IPS-18c (cell line): ENCODE results near the gene ZNF397.
A peak's percentile ranks its signal among the peaks of the same experiment; 100 is the strongest.

Experiments
- H3K4me3 ChIP-seq: 2 replicates; pipeline ENCODE4 v1.7.0; 2013; ENCODE audit warnings: low read depth, mild to moderate bottlenecking, low read length, moderate library complexity; ENCODE audit not compliant: insufficient read depth
- H3K9me3 ChIP-seq: one replicate; pipeline ENCODE4 v1.6.1; 2013; ENCODE audit warnings: mild to moderate bottlenecking, low read length, moderate library complexity; ENCODE audit not compliant: control insufficient read depth, insufficient read depth

ZNF397 gene

DNA sequence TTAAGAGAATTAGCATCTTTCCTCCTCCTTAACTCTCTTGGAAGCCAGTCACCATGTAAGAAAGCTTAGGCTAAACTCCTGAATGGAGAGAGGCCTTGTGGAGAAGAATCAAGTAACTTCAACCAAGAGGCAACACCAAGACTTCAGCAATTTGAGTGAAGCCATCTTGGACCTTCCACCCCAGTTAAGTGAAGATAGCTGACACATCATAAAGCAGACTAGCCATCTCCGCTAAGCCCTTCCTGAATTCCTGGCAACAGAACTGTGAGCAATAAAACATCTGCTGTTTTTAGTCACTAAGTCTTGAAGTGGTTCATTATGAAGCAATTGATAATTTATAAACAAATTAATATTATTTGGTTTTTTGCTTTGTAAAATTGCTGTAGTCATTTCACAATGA, 1.5 kb upstream of the ZNF397 start:
- H3K4me3 ChIP-seq, result no peak overlapping the region
- H3K9me3 ChIP-seq, result no peaks in the 10 kb centered on the region

DNA sequence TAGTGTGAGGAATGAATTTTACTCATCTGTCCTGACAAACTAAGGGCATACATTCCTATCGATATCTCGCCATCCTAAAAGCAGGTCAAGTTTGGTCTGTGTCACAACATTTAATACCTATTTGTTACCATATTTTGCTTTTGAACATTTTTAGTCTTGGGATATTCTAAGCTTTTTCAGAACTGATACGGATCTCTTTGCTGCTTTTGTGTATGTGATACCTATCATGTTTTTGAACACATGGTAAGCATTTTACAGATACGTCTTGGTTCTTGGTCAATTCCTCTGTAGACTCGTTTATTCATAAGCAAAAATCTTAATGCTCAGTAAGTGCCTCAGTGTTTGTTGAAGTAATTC, 592 bp downstream of the ZNF397 start:
- Histone ChIP-seq H3K4me3 (peak overlapping the region; percentile 76), H3K9me3 (no peaks in the 10 kb centered on the region)

DNA sequence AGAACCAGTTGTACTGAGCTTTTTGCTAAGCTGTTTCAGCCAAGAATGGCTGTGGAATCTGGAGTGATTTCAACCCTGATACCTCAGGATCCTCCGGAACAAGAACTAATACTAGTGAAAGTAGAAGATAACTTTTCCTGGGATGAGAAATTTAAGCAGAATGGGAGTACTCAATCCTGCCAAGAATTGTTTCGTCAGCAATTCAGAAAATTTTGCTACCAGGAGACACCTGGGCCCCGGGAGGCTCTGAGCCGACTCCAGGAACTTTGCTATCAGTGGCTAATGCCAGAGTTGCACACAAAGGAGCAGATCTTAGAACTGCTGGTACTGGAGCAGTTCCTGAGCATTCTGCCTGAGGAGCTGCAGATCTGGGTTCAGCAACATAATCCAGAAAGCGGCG, 1.6 kb downstream of the ZNF397 start:
- Histone ChIP-seq H3K4me3 (0 out of 2 replicates have a peak overlapping the region, but pooled peaks have one; percentile 17), H3K9me3 (no peaks in the 10 kb centered on the region)

DNA sequence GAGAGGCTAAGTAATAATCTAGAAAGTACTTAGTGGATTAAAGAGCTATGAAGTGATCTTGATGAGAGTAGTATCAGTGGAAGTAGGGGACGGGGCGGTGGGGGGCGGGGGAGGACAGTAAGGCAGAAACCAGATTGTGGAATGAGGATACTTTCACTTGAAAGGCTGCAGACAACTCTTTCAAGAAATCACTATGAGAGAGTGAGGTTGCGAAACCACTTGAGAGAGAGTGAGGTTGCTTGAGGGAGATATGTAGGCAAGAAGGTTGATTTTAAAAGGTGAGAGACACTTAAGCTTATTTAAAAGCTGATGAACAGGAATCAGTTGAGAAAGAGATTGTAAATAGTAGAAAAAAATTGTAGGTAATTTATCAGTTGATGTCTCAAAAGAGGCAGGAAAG, 3.8 kb downstream of the ZNF397 start:
- no peaks in the 10 kb centered on the region for H3K9me3 ChIP-seq
- H3K4me3 ChIP-seq, result no peak overlapping the region

DNA sequence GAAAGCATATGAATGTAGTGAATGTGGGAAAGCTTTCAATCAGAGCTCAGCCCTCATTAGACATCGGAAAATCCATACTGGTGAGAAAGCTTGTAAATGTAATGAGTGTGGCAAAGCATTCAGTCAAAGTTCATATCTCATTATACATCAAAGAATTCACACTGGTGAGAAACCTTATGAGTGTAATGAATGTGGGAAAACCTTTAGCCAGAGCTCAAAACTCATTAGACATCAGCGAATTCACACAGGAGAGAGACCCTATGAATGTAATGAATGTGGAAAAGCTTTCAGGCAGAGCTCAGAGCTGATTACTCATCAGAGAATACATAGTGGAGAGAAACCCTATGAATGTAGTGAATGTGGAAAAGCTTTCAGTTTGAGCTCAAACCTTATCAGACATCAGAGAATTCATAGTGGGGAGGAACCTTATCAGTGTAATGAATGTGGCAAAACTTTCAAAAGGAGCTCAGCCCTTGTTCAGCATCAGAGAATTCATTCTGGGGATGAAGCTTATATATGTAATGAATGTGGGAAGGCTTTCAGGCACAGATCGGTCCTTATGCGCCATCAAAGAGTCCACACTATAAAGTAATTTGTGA, 5.0 kb downstream of the ZNF397 start:
- H3K4me3 ChIP-seq, result no peak overlapping the region
- no peaks in the 10 kb centered on the region for H3K9me3 ChIP-seq

DNA sequence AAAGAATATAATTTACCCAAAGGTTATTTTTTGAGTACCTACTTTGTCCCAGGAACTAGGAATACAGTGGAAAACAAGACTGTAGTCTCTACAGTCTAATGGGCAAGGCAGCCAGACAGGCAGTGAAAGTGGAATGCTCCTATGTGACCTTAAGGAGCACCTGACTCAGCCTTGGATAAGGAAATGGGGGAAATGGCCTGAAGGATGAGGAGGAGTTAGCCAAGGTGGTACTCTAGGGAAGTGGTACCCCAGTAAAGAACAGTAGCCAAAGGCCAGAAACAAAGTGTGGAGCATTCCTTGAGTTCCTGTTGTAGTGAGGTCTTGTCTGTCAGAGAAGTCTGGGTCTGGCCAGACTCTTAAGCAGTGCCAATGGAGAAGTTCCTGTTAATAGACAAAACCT, 6.0 kb downstream of the ZNF397 start:
- Histone ChIP-seq H3K4me3 (no peak overlapping the region), H3K9me3 (no peaks in the 10 kb centered on the region)

DNA sequence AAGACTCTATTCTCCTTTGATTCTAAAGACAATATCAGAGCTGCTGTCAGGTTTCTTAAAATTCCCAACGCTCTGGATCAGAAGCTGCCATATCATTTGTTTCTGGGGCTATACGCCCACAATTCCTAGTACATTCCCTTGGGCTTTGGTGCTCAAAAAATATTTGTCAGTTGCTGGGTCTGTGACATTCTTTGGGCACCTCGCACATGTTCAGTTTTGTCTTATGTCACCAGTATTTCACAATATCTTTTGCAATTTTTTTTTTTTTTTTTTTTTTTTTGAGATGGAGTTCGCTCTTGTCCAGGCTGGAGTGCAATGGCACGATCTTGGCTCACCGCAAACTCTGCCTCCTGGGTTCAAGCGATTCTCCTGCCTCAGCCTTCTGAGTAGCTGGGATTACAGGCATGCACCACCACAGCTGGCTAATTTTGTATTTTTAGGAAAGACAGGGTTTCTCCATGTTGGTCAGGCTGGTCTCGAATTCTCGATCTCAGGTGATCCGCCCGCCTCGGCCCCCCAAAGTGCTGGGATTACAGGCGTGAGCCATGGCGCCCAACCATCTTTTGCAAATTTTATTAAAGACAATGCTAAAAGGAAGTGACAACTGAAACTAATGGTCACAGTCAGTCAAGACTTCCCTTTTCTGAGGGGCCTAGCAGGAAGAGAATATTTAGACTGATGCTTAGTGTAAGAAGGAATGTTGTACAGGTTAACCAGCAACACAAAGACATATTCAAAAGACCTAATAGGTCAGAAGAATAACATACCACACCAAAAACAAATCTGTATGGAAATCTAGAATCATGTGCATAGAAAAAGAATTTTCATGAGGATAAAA, 6.8 kb downstream of the ZNF397 start:
- Histone ChIP-seq H3K4me3 (no peak overlapping the region), H3K9me3 (no peaks in the 10 kb centered on the region)

DNA sequence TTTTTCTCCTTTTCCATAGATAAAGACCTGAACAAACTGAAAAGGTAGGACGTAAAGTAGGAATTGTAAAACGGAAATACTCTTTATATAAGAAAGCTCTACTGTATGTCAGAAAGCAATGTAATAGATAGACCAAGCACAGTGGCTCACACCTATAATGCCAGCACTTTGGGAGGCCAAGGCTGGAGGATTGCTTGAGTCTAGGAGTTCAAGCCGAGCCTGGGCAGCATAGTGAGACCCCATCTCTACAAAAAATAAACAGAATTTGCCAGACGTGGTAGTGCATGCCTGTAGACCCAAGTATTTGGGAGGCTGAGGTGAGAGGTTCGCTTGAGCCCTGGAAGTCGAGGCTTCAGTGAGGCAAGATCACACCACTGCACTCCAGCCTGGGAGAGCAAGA, 7.6 kb downstream of the ZNF397 start:
- no peaks in the 10 kb centered on the region for H3K9me3 ChIP-seq

DNA sequence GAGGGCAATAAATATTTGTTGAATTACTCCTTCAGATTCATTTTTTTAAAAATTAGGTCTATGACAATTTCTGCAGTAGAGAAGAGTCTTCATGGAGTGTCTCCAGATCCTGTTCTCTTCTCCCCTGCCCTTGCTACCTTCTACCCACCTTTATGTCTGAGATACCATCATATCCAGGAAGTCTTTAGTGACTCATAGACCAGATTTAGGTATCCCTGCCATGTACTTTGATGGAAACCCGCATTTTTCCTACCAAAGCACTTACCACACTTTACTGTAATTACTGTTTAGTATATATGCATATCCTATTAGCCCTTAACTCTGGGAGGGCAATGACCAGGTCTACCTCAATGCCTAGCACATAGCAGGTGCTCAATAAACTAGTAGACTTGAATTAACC, 11.6 kb downstream of the ZNF397 start:
- H3K4me3 ChIP-seq, result no peak overlapping the region
- no peaks in the 10 kb centered on the region for H3K9me3 ChIP-seq

More for the DNA sequence above, 7.6 kb downstream of the ZNF397 start:
- H3K4me3 ChIP-seq, result no peak overlapping the region

DNA sequence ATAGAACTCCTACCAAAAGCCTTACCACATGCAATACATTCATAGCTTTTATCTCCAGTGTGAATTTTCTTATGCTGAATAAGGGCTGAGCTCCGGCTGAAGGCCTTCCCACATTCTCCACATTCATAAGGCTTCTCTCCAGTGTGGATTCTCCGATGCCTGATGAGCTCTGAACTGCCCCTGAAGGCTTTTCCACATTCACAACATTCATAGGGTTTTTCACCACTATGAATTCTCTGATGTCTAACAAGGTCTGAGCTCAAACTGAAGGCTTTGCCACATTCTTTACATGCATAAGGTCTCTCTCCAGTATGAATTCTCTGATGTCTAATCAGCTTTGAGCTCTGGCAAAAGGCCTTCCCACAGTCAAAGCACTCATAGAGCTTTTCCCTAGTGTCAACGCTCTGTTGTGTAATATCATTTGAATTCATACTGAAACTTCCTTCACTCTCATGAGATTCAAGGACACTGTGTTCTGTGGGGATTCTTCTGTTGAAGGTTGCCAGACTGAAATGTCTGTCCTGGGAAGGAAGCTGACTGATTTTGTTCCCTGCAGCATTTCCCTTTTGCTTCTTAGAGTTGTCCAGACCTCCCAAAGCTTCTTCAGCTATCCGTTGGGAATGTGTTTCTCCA, 12.9 kb downstream of the ZNF397 start:
- H3K4me3 ChIP-seq, result no peak overlapping the region
- no peaks in the 10 kb centered on the region for H3K9me3 ChIP-seq

DNA sequence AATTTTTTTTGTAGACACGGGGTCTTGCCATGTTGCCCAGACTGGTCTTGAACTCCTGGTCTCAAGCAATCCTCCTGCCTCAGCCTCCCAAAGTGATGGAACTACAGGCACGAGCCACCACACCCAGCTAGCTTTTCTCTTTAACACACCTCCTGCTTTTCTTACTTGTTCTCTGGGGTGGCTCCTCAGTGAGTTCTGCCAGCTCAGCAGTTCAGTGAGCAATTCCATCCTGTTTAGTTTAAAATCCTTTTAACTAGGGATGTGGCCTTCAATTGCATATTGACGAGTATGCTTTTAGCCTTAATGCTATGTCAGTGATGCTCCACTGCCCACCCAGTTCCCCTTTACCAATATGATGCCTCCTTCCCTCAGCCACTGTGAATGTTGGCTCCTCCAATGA, 16.1 kb downstream of the ZNF397 start:
- Histone ChIP-seq H3K9me3 (no peaks in the 10 kb centered on the region), H3K4me3 (no peak overlapping the region)

DNA sequence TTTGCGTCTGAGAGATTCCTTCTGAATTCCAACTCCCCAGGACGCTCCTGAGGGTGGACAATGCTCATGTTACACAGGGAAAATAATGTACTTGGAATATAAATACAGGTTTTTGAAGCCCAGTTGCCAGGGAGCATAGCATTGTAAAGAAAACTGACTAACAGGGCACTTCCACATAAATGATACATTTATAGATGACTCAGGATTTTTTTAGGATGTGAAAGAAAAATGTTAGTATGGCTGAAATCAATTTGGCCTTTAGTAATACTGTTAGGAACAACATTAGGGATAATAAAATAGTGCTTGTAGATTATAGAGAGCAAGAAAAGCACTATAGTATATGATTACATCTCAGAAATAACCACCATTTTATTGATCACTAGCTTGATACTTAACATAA, 23.6 kb downstream of the ZNF397 start:
- no peak overlapping the region for H3K4me3 ChIP-seq

DNA sequence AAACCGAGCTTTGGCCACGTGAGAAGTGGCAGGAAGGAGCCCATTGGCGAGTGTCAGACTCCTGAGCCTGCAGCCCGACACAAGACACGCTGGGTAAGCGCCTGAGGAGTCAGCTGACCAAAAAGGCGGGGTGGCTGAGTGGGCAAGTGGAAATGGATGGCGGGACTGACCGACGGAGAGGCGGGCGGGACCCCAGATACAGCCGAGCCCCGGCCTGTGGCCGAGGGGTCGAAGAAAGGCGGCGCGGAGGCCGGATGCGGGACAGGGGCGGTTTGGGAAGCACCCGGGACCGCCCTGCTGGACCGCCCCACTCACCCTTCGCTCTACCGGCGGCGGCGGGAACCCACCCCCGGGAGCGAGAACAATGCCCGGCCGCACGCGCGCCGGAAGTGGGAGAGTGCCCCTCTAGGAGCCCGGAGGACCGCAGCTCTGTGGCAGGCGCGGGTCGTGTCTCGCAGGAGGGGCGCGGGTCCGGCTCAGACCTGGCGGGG, 26.4 kb downstream of the ZNF397 start:
- H3K9me3 ChIP-seq, result peaks cover 6% of the 10 kb centered on the region
- peak overlapping the region; percentile 9; the same call in 1 of the 2 replicates for H3K4me3 ChIP-seq

More for the DNA sequence above, 23.6 kb downstream of the ZNF397 start:
- H3K9me3 ChIP-seq, result peaks cover 6% of the 10 kb centered on the region

DNA sequence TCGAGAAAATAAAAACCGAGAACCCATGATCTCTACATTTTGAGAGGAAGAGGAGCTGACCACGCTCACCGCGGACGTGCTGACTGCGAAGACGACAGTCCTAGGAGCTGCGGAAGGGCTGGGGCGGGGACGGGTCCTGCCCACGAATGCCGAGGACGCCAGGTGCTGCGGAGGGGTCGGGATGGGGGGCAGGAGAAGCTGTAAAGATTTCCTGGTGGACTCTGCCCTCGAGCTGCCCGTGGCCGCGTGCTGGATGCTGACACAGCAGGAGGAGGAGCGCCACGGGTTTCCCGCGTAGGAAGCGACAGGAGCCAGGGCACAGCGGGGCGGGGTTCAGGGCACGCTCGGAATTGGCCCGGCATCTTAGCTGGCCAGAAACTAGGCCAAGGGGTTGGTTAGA, 27.0 kb downstream of the ZNF397 start:
- no peak overlapping the region for H3K4me3 ChIP-seq
- peaks cover 6% of the 10 kb centered on the region for H3K9me3 ChIP-seq

DNA sequence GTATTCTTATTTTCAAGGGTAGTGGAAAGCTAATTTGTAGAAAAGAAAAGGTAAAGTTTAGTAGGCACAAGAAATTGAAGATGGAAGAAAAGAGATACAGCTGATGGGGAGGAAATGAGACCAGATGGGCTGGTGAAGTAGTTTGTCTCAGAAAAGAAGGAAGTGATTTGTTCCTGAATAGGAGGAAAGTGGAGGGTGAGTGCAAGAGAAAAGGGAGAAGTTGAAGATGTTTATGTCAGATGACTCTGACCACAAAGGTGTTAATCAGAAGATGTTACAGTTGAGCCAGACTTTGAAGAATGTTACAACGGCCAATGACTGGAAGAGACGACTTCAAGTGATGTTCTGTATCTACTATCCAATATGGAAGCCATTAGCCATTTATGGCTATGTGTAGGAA, 28.0 kb downstream of the ZNF397 start:
- Histone ChIP-seq H3K4me3 (no peak overlapping the region), H3K9me3 (peaks cover 6% of the 10 kb centered on the region)

DNA sequence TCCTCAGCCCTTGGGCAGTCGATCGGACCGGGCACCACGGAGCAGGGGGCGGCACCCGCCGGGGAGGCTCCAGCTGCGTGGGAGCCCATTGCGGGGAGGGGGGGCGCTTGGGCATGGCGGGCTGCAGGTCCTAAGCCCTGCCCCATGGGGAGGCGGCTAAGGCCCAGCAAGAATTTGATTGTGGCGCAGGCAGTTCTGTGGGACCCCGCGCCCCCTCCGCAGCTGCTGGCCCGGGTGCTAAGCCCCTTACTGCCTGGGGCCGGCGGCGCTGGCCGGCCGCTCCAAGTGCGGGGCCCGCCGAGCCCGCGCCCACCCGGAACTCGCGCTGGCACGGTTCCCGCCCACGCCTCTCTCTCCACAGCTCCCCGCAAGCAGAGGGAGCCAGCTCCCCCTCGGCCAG, 30.8 kb downstream of the ZNF397 start:
- peaks cover 6% of the 10 kb centered on the region for H3K9me3 ChIP-seq
- H3K4me3 ChIP-seq, result no peak overlapping the region

DNA sequence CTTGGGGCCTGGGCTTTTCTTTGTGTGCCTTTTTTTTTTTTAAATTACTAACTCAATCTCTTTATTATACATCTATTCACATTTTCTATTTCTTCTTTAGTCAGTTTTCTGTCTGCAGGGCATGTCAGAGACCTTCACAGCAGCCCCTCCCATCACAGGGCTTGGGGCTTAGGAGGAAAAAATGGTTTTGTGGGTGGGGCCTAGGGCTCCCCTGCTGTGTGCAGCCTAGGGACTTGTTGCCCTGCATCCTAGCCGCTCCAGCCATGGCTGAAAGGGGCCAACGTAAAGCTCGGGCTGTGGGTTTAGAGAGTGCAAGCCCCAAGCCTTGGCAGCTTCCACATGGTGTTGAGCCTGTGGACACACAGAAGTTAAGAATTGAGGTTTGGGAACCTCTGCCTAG, 35.4 kb downstream of the ZNF397 start:
- peaks cover 2% of the 10 kb centered on the region for H3K9me3 ChIP-seq
- no peak overlapping the region for H3K4me3 ChIP-seq

DNA sequence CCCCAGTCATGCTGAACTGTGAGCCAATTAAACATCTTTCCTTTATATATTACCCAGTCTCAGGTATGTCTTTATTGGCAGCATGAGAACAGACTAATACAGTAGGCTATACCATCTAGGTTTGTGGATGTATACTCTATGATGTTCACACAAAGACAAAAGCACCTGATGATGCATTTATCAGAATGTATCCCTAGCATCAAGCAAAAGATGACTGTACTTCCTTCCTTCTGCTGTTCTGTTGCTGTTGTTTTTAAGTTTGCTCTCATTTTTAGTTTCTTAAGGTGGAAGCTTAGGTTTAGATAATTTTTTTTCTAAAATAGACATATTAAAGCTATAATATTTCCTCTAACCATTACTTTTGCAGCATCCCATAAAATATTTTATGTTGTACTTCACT, 36.8 kb downstream of the ZNF397 start:
- peaks cover 2% of the 10 kb centered on the region for H3K9me3 ChIP-seq
- no peak overlapping the region for H3K4me3 ChIP-seq
